Breast epithelium (tissue), 3 donors: ENCODE measurements around the gene ABCC4.

ENCODE experiments used
- POLR2A ChIP-seq: fragments of 450-650 bp; IDR thresholded peaks from one replicate; pipeline ENCODE4 v1.6.1; 2016; ENCODE audit warnings: antibody characterized with exemption, mild to moderate bottlenecking, moderate library complexity
- POLR2AphosphoS5 ChIP-seq, 3 donors: sonication (generic); formaldehyde crosslinking; IDR thresholded peaks; one replicate each; pipeline ENCODE4 v1.6.1; 2017; ENCODE audit warnings: antibody characterized with exemption in 3 of 3
- TF ChIP-seq, protein P1 (sequence below), 3 donors: fragments of 450-650 bp; IDR thresholded peaks; one replicate each; pipeline ENCODE4 v1.5.1; 2016 to 2017; ENCODE audit warnings: antibody characterized with exemption in 3 of 3, mild to moderate bottlenecking in 3 of 3, moderate library complexity in 3 of 3

DNA sequence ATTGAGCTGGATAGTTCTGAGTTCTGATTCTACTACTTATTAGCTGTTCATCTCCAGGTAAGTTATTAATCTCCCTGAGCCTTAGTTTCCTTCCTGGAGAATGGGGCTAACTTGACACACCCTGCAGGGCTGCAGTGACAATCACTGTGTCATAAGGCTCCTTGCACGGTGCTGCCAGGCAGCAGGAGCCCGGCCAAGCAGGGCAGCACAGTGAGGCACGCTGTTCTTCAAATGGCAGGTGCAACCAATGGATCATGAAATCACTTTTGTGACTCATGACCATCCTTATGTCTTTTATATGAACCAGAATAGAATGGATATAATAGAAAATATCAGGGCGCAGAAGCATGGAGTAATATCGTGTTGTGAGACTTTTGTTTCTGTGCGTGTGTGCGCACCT is 242.6 kb downstream of the ABCC4 start:
- TF ChIP-seq, protein P1, sequence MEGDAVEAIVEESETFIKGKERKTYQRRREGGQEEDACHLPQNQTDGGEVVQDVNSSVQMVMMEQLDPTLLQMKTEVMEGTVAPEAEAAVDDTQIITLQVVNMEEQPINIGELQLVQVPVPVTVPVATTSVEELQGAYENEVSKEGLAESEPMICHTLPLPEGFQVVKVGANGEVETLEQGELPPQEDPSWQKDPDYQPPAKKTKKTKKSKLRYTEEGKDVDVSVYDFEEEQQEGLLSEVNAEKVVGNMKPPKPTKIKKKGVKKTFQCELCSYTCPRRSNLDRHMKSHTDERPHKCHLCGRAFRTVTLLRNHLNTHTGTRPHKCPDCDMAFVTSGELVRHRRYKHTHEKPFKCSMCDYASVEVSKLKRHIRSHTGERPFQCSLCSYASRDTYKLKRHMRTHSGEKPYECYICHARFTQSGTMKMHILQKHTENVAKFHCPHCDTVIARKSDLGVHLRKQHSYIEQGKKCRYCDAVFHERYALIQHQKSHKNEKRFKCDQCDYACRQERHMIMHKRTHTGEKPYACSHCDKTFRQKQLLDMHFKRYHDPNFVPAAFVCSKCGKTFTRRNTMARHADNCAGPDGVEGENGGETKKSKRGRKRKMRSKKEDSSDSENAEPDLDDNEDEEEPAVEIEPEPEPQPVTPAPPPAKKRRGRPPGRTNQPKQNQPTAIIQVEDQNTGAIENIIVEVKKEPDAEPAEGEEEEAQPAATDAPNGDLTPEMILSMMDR (IDR thresholded peaks at IDR 0.05), result no peak
- TF ChIP-seq POLR2A, result no peak
- no peak for TF ChIP-seq POLR2AphosphoS5 (IDR thresholded peaks at IDR 0.05)
